ENCODE data around the gene EFCAB11. TPM values are rescaled to one million over a fixed set of nuclear protein-coding genes. Genes with fewer than 3 reads are reported as not detected.
A peak's percentile ranks its signal among the peaks of the same experiment; 100 is the strongest.

EFCAB11 gene
- total RNA-seq, 1 donor from 2014 or later = 7.7 TPM

DNA sequence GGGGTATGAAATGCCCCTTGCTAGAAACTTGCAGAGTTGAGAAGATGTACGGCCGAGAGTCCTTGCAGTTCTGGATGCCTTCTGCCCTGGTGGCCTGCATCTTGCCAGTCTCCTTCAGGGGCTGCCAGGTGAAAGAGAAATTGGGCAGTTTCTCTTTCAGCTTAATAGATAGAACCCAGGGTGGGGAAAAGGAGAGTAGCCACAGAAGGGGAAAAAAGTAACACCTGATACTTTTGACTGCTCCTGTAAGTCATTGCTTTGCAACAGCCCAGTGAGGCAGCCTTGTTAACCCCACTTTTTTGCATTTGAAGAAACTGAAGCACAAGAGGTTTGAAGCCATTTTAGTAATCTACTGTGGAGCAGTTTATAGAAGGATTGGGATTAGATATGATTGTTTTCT, 28.8 kb upstream of the EFCAB11 start:
- no peaks in the 10 kb centered on the region for H3K27me3 Mint-ChIP-seq (ENCODE audit: low read depth)
- no peaks in the 10 kb centered on the region for H3K4me1 Mint-ChIP-seq (ENCODE audit: low read depth)
- no peak overlapping the region for H3K27ac Mint-ChIP-seq (ENCODE audit: unreplicated experiment)
- no peak for DNase-seq (ENCODE audit: low spot score)
- no peak overlapping the region for H3K4me3 Mint-ChIP-seq (ENCODE audit: unreplicated experiment)
- TF ChIP-seq, protein P1, sequence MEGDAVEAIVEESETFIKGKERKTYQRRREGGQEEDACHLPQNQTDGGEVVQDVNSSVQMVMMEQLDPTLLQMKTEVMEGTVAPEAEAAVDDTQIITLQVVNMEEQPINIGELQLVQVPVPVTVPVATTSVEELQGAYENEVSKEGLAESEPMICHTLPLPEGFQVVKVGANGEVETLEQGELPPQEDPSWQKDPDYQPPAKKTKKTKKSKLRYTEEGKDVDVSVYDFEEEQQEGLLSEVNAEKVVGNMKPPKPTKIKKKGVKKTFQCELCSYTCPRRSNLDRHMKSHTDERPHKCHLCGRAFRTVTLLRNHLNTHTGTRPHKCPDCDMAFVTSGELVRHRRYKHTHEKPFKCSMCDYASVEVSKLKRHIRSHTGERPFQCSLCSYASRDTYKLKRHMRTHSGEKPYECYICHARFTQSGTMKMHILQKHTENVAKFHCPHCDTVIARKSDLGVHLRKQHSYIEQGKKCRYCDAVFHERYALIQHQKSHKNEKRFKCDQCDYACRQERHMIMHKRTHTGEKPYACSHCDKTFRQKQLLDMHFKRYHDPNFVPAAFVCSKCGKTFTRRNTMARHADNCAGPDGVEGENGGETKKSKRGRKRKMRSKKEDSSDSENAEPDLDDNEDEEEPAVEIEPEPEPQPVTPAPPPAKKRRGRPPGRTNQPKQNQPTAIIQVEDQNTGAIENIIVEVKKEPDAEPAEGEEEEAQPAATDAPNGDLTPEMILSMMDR (IDR thresholded peaks at IDR 0.05) = no peak
- peaks cover 32% of the 10 kb centered on the region for H3K36me3 Mint-ChIP-seq (ENCODE audit: low read depth)
- no peaks in the 10 kb centered on the region for H3K9me3 Mint-ChIP-seq (ENCODE audit: low read depth)

DNA sequence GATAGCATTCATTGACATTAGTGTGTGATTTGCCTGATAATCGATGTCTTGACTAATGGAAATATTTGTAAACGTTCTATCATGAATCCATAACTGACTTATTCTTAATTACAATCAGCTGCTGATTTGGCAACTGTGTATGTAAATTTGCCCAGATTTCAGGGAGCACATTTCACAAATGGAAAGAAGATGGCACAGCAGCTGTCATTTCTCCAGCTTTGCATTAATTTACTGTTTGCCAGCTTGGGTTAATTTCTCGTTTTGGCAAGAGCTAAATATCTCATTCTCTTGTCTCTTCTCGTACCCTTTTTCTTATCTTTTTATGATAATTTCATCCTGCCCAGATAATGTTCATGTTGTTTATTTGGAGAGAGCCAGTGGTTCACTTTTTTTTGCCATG, 24.1 kb upstream of the EFCAB11 start:
- TF ChIP-seq, protein P1 (IDR thresholded peaks at IDR 0.05) = no peak
- Mint-ChIP-seq H3K36me3 (ENCODE audit: low read depth) (peaks cover 24% of the 10 kb centered on the region), H3K4me3 (ENCODE audit: unreplicated experiment) (no peak overlapping the region), H3K27ac (ENCODE audit: unreplicated experiment) (no peak overlapping the region), H3K9me3 (ENCODE audit: low read depth) (no peaks in the 10 kb centered on the region), H3K4me1 (ENCODE audit: low read depth) (no peaks in the 10 kb centered on the region), H3K27me3 (ENCODE audit: low read depth) (no peaks in the 10 kb centered on the region)
- DNase-seq (ENCODE audit: low spot score) = no peak

DNA sequence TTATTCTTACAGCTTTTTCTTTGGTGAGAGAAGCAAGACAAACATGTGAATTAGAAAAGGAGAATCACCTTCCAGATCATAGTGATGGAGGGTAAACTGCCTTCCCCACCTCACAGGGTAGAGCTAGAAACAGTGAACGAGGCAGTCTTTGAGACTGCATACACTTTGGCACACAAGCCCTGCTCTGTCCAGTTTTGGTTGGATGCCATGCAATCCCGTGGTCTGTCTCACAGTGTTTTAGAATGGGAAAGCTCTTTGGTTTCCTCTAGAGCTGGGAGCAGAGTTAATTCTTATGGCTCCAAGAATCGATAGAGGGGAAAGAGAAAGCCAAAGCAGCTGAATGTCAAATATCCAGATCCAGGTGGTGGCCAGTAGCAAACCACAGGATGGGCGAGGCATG, 23.1 kb upstream of the EFCAB11 start:
- peaks cover 19% of the 10 kb centered on the region for H3K36me3 Mint-ChIP-seq (ENCODE audit: low read depth)
- no peak overlapping the region for H3K27ac Mint-ChIP-seq (ENCODE audit: unreplicated experiment)
- no peak for DNase-seq (ENCODE audit: low spot score)
- H3K4me1 Mint-ChIP-seq (ENCODE audit: low read depth) = no peaks in the 10 kb centered on the region
- no peaks in the 10 kb centered on the region for H3K27me3 Mint-ChIP-seq (ENCODE audit: low read depth)
- TF ChIP-seq, protein P1 (IDR thresholded peaks at IDR 0.05) = no peak
- no peak overlapping the region for H3K4me3 Mint-ChIP-seq (ENCODE audit: unreplicated experiment)
- H3K9me3 Mint-ChIP-seq (ENCODE audit: low read depth) = no peaks in the 10 kb centered on the region

DNA sequence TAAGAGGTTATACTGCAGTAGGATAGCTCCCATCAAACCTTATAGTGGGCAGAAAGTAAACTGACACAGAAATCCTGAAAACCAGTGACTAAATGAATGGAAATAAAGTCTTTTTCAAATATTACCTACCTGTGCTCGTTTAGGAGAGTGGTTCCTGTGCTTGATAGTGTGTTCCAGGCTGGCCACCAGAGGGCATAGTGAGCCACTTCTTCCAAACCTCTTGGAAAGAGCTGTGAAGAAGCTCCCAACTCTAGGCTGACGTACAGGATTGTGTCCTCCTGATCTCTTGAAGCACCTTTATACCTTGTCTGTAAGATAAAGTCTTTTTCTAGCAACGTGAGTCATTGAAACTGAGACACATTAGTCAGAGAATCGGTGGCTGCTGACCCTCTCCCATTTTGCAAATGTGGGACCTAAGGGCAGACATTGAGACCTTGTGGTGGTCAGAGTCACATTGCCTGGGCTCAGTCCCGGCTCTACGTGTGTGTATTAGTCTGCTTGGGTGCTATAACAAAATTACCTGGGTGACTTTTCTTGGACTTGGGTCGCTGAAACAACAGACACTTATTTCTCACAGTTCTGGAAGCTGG, 18.8 kb upstream of the EFCAB11 start:
- no peak for DNase-seq (ENCODE audit: low spot score)
- Mint-ChIP-seq H3K27me3 (ENCODE audit: low read depth) (no peaks in the 10 kb centered on the region), H3K4me1 (ENCODE audit: low read depth) (no peaks in the 10 kb centered on the region), H3K4me3 (ENCODE audit: unreplicated experiment) (no peak overlapping the region), H3K27ac (ENCODE audit: unreplicated experiment) (no peak overlapping the region), H3K9me3 (ENCODE audit: low read depth) (no peaks in the 10 kb centered on the region), H3K36me3 (ENCODE audit: low read depth) (peaks cover 17% of the 10 kb centered on the region)
- TF ChIP-seq, protein P1 (IDR thresholded peaks at IDR 0.05) = peak; percentile 94

DNA sequence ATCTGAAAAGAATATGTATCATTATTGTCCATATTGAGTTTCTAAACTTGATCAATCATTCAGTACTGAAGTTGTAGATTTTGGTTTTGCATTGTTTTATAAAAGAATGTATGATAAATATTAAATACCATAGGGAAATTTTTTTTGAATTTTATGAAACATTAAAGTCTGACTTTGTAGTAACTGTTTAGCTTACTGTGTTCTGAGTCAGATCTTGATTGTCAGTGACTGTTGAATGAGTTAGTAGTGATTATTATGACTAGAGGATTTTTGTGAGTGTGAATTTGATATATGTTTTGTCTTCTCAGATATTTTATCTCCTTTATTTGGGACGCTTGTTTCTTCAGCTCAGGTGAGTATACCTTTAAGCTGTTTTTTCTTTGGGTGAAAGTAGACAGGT, 11.3 kb upstream of the EFCAB11 start:
- Mint-ChIP-seq H3K4me3 (ENCODE audit: unreplicated experiment) (no peak overlapping the region), H3K9me3 (ENCODE audit: low read depth) (no peaks in the 10 kb centered on the region), H3K27ac (ENCODE audit: unreplicated experiment) (no peak overlapping the region), H3K36me3 (ENCODE audit: low read depth) (peaks cover 14% of the 10 kb centered on the region), H3K27me3 (ENCODE audit: low read depth) (no peaks in the 10 kb centered on the region), H3K4me1 (ENCODE audit: low read depth) (no peaks in the 10 kb centered on the region)
- no peak for DNase-seq (ENCODE audit: low spot score)
- TF ChIP-seq, protein P1 (IDR thresholded peaks at IDR 0.05) = no peak

Data from chondrocyte (in vitro differentiated cells).